NCI-H2196 (cell line): ENCODE data around the gene SRP19.
"Not testable (repeated sequence)": the region's sequence is repeated elsewhere in the genome, so short reads cannot be mapped to it uniquely, and the experiment has no call there.

Source experiments
- DNase-seq: peaks from one replicate; lab custom pipeline; 2025; ENCODE audit not compliant: unreplicated experiment; lab: John Stamatoyannopoulos, UW

Gene SRP19

DNA sequence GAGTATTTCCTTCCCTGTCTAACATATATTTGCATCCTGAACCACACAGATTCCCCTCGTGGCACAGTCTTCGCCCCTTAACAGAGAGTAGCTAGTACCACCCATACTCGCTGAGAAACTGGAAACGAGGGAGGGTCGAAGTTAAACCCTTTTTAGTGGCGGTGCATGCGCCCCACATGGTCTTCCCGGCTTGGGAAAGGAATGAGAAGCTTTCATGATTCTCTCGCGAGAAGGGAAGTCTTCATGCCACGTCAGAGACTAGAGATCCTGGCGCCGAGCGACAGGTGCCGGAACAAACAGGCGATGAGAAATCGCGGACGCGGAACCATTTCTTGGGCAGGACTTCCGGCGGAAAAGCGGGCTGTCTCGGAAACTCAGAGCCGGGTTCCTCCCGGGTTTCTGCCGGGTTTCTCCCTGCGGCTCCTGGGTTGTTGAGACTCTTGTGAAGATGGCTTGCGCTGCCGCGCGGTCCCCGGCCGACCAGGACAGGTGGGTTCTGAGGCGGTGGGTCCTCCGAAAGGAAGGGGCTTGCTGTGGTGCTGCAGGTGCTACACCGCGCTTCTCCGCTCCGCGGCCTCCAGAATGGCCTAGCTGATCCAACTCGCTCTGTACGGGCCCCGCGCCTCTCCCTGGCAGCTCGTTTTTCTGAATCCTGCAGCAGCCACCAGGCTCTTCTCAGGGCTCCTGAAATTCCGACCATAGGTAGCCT, at the start of gene SRP19:
SRP19 (plus strand) TSS at position 359 of the 709 bp plus-strand sequence; CDS start at position 449, 90 bp downstream.
- peak; percentile 96 for DNase-seq

DNA sequence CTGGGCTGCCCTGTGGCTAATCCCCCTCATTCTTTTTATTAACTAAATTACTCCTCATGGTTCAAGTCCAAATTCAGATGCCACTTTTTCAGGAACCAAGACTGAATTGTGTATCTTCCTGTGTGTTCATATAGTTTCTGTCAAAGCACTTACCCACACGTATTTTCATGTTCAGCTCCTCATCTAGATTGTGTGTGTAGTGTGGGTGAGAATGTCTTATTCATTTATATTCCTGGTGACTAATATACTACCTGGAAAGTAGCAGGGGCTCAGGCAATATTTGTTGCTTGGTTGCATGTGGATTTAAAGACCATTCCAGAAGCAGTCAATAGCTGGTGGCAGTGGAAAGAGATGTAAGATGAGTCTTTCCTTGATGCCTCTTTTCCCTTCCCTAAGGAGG, 48.5 kb upstream of the SRP19 start:
- DNase-seq = no peak

DNA sequence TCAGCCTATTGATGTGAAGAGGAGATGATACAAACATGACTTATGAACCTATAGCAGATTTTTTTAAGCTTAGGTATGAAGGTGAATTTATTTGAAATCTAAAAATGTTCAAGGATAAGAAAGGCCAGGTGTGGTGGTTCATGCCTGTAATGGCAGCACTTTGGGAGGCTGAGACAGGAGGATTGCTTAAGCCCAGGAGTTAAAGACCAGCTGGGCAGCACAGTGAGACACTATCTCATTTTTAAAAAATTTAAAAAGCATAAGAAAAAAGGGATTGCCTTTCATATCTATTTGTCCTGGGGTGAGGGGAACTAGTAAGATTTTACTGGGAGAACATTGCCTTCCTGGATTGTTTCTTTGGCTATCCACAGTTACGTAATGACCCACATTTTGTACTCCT, 40.8 kb upstream of the SRP19 start:
- DNase-seq = no peak

DNA sequence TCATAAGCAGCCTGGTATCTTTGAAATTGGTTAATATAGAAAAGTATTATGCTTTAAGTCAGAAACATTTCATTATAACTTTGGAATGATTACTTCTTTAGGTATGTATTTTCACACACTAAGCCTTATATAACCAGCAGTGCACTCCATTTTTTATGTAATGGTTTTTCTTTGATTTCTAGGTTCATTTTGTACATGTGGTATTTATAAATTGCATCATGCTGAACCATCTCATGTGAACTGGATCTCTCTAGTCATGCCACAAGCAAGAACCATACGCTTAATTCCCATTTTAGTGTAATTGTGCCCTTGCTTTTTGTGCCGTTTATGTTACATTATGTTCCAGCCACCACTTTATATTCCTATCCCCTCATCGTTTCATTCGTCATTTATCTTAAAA, 38.6 kb upstream of the SRP19 start:
- DNase-seq = no peak

DNA sequence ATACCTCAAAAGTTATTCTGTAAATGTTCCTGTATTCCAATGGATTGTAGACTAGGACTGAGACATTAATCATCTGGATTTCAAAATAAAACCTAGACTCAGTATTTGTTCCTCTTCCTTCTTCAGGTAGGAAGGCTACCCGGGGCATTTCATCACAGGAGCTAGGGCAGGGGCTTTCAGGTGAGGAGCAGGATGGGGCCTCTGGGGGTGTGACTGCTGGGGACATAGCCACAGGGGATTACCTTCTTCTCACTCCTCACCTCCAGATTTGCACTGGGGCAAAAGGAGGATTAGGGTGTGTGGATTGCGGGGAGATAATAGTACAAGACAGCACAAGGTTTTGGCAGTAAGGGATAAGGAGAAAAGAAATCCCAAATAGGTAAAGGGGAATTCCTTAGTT, 37.9 kb upstream of the SRP19 start:
- DNase-seq = no peak

DNA sequence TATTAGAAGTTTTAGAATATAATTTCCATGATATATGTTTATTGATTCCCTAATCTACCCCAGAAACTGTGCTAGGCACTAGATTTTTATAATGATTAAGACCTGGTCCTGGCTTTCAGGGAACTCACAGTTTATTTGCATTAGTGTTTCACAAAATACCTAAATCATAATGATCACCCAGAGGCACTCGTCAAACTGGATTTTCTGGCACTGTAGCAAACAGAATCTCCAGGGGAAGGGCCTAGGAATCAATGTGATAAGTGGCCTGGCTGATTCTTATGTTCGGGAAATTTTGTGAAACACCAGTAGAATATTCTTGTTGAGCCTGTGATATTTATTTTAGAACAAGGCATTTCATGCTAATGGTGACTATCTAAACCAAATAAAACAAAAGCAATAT, 37.4 kb upstream of the SRP19 start:
- no peak for DNase-seq

DNA sequence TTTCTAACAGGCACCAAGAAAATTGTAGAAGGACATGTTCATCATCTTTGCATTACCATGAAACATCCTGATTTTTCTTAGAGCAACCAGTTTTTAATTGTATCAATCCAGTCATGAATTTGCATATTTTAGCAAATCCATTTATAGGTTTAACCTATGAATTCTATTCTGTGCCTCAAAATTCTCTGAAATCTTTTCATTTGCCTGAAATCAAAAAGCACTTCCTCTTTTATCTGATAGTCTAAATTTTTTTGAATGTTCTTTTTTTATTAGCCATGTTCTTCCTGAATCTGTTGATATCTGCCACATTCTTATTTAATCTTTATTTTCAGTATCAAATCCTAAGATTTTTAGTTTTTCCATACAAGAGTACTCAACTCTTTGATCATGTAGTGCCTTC, 36.9 kb upstream of the SRP19 start:
- DNase-seq = no peak

DNA sequence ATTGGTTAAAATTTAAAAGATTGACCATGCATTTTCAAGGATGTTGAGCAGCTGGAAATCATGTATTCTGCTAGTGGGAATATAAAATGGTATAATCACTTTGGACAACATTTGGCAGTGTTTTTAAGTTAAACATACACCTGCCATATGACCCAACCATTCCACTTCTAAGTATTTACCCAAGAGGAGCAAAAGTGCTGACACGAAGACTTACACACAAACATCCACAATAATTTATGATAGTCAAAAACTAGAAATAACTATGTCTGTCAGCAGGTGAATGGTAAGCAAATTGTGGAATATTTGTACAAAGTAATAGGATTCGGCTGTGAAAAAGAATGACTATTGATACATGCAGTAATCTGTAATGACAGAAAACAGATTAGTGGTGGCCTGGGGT, 30.7 kb upstream of the SRP19 start:
- no peak for DNase-seq

DNA sequence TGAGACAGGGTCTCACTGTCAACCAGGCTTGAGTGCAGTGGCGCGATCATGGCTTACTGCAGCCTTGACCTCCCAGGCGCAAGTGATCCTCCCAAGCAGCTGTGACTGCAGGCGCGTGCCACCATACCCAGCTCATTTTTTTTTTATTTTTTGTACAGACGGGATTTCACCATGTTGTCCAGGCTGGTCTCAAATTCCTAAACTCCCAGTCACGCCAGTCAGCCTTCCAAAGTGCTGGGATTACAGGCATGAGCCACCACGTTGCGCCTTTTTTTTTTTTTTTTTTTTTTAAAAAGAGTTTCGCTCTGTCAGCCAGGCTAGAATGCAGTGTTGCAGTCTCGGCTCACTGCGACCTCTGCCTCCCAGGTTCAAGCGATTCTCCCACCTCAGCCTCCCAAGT, 27.1 kb upstream of the SRP19 start:
- DNase-seq = no peak

DNA sequence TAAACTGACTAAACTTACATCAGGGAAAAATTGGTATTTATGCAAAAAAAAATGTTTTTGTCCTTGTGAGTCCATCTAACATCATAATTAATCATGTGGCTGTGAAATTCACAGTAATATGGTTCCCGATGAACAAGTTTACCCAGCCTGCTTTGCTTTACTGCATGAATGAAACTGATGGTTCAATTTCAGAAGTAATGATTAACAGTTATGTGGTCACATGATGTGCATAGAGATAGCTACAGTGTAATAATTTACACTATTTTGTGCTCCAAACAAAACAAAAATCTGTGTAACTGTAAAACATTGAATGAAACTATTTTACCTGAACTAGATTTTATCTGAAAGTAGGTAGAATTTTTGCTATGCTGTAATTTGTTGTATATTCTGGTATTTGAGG, 16.6 kb upstream of the SRP19 start:
- no peak for DNase-seq

DNA sequence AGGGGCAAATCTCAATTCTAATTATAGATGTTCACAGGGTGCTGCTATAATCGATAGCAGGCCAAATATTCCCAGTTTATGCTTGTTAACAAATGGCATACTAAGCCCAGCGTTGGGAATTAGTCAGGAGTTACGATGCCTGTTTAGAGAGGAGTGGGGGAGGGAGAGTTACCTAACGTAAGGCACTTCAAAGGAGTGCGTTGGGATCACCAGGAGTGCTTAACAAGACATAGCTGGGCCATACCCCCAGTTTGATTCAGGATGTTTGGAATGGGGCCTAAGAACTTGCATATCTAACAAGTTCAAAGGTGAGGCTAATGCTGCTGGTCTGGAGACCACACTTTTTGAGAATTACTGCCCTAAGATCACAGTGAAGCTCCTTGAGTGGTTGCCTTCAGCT, 14.5 kb upstream of the SRP19 start:
- no peak for DNase-seq

DNA sequence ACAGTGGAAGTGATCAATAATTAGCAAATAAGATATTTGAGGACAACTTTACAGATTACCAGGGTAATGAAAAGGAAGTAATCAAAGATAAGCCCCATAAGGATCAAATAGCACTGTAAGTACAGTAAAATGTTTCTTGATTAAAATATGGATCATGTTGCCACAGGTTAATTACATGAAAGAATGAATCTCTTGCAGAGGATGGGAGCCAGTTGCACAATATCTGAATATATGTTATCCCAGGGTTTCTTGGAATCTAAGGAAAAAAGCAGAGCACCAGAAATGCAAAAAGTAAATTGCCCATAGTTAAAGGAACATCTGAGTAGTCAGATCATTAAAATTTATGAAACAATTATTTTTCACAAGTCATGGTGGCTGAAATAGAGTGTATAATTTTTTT, 13.8 kb upstream of the SRP19 start:
- no peak for DNase-seq

DNA sequence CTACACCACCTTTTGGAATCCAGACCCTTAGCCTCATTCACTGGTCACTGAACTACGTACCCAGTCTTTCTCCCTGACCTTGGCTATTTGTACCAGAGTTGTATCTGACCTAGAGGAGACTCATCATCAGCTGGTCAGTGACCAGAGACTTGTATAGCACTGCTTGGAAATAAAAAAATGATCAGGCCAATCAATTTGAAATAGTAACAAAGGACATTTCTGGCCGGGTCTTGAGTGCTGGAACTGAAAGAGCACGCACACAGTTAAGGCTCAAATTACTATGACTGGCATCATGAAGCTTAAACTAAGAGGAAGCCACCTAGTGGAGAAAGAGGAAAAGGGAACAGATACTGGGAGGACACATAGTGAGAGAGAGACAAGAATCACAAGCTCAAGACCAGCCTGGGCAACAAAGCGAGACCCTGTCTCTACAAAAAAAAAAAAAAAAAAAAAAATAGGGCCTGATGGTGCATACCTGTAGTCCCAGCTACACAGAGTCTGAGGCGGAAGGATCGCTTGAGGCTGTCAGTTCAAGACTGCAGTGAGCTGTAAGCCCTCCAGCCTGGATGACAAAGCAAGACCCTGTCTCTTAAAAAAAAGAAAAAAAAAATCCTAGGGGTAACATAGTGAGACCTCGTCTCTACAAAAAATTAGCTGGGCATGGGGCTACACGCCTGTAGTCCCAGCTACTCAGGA, 12.8 kb upstream of the SRP19 start:
- peak; percentile 54 for DNase-seq

DNA sequence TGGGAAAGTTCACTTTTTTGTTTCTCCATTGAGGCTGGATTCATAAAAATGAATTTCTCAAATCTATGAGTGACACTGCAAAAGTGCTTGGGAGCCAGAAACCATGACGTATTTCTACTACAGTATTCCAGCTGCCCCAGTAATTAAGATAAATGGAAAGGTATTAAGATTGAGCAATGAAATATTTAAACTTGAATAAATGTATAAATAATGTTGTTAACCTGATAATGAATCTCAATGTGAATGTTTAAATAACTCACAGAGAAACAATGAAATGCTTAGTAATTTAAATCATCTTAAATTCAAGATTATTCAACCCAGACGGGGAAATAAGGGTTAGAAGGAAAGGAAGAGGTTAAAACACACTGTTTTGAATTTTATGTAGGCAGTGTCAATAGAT, 11.2 kb upstream of the SRP19 start:
- DNase-seq = no peak

DNA sequence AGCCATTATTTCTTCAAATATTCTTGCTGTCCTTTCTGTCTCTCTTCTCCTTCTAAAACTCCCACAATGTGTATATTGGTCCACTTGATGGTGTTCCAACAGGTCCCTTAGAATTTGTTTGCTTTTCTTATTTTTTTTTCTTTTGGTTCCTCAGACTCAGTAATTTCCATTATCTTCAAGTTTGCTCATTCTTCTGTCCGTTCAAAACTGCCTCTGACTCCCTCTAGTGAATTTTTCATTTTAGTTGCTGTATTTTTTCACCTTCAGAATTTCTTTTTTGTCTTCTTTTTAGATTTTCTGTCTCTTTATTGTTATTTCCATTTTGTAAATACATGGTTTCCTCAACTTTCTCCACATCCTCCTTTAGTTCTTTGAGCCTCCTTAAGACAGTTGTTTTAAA, 6.4 kb upstream of the SRP19 start:
- no peak for DNase-seq

DNA sequence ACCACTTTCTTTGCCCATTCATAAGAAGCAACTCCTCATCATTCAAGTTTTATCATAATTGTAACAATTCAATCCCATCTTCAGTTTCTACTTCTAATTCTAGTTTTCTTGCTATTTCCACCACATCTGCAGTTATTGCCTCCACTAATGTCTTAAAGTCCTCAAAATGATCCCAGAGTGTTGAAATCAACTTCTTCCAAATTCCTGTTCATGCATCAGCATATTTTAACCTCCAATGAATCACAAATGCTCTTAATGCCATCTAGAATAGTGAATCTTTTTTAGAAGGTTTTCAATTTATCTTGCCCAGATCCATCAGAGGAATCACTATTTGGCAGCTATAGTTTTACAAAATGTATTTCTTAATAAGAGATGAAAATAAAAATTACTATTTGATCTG, 3.2 kb upstream of the SRP19 start:
- DNase-seq = no peak

DNA sequence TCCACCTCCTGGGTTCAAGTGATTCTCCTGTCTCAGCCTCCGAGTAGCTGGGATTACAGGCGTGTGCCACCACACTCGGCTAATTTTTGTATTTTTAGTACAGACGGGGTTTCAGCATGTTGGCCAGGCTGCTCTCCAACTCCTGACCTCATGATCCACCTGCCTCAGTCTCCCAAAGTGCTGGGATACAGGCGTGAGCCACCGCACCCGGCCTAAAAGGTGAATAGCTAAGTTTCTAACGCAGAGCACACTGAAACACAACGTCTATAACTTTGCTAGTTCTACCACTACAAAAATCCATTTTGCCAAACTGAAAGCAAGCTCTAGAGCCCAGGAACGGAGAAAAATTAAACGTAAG, 537 bp upstream of the SRP19 start:
- DNase-seq = not testable (repeated sequence)

DNA sequence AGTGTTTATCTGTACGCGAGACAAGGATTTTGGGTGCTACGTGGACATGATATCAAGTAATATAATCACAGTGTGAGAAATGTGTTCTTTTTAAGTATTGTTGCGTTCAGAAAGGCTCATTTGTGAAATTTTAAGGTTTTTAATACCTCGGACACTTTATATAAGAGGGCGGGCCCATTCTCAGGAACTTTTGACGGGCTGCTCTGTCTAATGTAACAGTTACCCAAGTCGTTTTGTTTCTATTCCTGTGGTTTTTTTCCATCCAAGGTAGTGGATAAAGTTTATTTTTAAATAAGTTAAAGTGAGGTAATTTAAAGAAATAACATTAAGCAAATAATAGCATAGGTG, 525 bp downstream of the SRP19 start:
- no peak for DNase-seq

DNA sequence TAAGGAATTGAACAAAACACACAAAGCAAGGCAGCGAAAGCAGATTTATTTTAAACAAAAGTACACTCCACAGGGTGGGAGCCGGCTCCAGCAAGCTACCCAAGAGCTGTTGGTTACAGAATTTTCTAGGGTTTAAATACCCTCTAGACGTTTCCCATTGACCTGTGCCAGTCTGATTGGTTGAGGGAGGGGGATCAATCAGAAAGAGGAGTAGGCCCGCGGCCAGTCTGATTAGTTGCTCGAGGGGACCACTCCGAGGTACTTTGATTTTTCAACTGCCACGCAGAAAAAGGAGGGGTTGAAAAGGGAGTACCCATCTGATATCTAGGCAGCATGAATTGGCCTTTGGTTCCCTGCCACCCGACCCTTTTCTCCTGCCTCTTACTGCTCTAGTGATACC, 998 bp downstream of the SRP19 start:
- DNase-seq = no peak

DNA sequence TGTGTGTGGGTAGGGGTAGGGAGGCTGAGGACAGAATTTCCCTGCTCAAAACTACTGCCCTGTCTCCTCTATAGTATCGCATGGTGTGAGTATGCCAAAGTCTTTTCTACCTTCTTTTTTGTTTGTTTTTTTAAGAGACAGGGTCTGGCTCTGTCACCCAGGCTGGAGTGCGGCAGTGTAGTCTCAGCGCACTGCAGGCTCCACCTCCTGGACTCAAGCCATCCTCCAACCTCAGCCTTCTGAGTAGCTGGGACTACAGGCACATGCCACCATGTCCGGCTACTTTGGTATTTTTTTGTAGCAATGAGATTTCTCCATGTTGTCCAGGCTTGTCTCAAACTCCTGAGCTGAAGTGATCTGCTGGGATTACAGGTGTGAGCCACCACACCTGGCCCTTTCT, 2.5 kb downstream of the SRP19 start:
- no peak for DNase-seq

DNA sequence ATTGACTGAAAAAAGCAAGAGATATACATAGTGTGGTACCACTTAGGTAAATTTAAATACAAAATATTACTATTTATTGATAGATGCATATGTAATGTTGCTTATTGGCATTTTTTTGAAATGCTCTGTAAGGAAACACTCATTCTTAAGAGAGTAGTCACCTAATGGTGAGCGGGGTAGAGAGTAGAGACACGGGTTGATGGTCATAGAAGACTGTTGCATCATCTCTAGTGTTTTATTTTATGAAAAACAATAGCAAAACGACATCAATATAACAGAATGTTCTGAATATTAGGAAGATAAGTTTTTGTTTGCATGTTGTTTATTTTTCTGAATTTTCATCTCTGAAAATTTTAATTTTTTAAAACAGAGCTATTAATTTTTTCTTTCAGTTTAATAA, 4.0 kb downstream of the SRP19 start:
- no peak for DNase-seq

DNA sequence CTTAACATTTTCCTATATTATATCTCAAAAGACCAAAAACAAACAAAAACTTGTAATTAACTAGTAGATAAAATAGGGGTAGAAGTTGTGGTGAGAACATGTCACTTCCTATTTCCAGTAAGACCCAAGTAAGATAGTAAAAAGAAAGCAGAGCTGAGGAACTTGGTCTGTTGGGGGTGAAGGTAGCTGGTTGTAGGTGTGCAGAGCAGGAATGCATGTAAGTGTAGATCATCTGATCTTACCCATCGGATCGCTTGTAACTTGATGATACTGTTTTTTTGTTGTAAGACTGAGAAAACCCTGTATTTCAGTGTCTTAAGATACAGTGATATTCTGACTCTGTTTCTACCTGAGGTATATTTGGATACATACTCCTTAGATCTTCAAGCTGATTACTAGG, 5.7 kb downstream of the SRP19 start:
- no peak for DNase-seq

DNA sequence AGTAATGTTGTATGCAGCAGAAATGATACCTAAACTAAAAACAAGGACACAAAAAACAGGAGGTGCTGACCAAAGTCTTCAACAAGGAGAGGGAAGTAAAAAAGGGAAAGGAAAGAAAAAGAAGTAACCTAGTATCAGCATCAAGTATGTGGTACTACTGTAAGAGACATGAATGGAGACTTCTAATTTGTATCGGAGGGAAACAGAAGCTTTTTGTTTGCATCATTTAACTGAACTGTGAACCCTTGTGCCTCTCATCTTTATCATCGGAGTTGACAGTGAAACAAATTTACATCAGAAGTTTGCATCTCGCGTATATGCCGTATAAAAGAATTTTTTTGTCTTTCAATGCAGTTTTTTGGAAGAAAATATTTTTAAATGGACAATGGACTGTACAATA, 6.3 kb downstream of the SRP19 start:
- no peak for DNase-seq
